Caco-2 (cell line): ENCODE measurements around the gene FAM169A. TPM values are rescaled to one million over a fixed set of nuclear protein-coding genes. Genes with fewer than 3 reads are reported as not detected.

Experiments used
- BruUV-seq: library from RNA; stranded (reverse); fragments of 400-500 nt; replicated peaks from 2 replicates; lab custom pipeline; 2021; lab: Mats Ljungman, UMichigan
- CTCF ChIA-PET: fragments of 300-600 bp; sonication (Branson Sonifier 250); formaldehyde crosslinking; loops from one replicate; lab custom pipeline; 2022; ENCODE audit warnings: antibody characterized with exemption; lab: Charles Lee
- POLR2A ChIA-PET: fragments of 300-600 bp; sonication (Branson Sonifier 250); formaldehyde crosslinking; loops from one replicate; lab custom pipeline; 2022; ENCODE audit warnings: antibody characterized with exemption; lab: Charles Lee
- DNase-seq, 2 experiments: peaks; one replicate each; pipeline versions ENCODE4 v3.0.0 to v3.0.0-alpha.2; 2020 to 2022
- H3K27me3 ChIP-seq: replicated peaks from 2 replicates; pipeline ENCODE4 v1.6.0; 2011; ENCODE audit warnings: low read length; ENCODE audit not compliant: control insufficient read depth, insufficient read depth
- H3K36me3 ChIP-seq: 2 replicates; pipeline ENCODE4 v1.5.1; 2011; ENCODE audit warnings: low read length; ENCODE audit not compliant: control insufficient read depth, insufficient read depth
- H3K4me1 ChIP-seq: fragments of 250-450 bp; sonication (Bioruptor Pico); 2 replicates; pipeline ENCODE4 v1.5.1; 2020; ENCODE audit warnings: mild to moderate bottlenecking
- H3K4me3 ChIP-seq: 2 replicates; pipeline ENCODE4 v1.5.1; 2011; ENCODE audit warnings: low read depth, mild to moderate bottlenecking, control low read depth, low read length
- H3K9me3 ChIP-seq: fragments of 250-450 bp; sonication (Bioruptor Pico); 2 replicates; pipeline ENCODE4 v1.5.1; 2020; ENCODE audit warnings: mild to moderate bottlenecking, moderate library complexity
- H3K27ac Mint-ChIP-seq: one replicate; pipeline ENCODE4 v1.8.0; 2022; ENCODE audit warnings: mixed read lengths; ENCODE audit not compliant: unreplicated experiment
- H3K27me3 Mint-ChIP-seq: one replicate; pipeline ENCODE4 v1.8.0; 2022; ENCODE audit warnings: mixed read lengths; ENCODE audit not compliant: insufficient read depth, unreplicated experiment
- H3K36me3 Mint-ChIP-seq: one replicate; pipeline ENCODE4 v1.8.0; 2022; ENCODE audit warnings: mild to moderate bottlenecking, mixed read lengths; ENCODE audit not compliant: insufficient read depth, unreplicated experiment
- H3K4me1 Mint-ChIP-seq: one replicate; pipeline ENCODE4 v1.8.0; 2022; ENCODE audit warnings: low read depth, mixed read lengths; ENCODE audit not compliant: unreplicated experiment
- H3K4me3 Mint-ChIP-seq: one replicate; pipeline ENCODE4 v1.8.0; 2022; ENCODE audit warnings: mild to moderate bottlenecking, moderate library complexity, mixed read lengths; ENCODE audit not compliant: unreplicated experiment
- H3K9me3 Mint-ChIP-seq: one replicate; pipeline ENCODE4 v1.8.0; 2022; ENCODE audit warnings: mixed read lengths; ENCODE audit not compliant: unreplicated experiment
- CTCF ChIP-seq, 2 experiments: fragments of 200-600 bp in 1 of 2; IDR thresholded peaks; 1 replicate in 1 of 2; 2 replicates in 1 of 2; pipeline versions ENCODE4 v1.5.1 to v1.8.0; 2011 to 2022; ENCODE audit warnings: antibody characterized with exemption in 1 of 2, control low read depth in 1 of 2, inconsistent platforms in 1 of 2, low read depth in 1 of 2, low read length in 1 of 2, mild to moderate bottlenecking in 1 of 2, moderate library complexity in 1 of 2; ENCODE audit not compliant: insufficient read depth in 1 of 2, severe bottlenecking in 1 of 2, unreplicated experiment in 1 of 2
- intact Hi-C: fragments of 100-400 bp; cut with micrococcal nuclease; formaldehyde crosslinking; loops from one replicate; pipeline ENCODE4 v1.10.0; 2022; ENCODE audit not compliant: unreplicated experiment
- total RNA-seq: library from RNA; stranded (reverse); gene quantifications from 2 replicates; pipeline ENCODE4 v1.2.3, GENCODE V29; 2022

The FAM169A gene
- total RNA-seq, 1 experiment from 2014 or later, result 14.4 TPM

GRCh38 chr5:74738406-74738805 is 127.8 kb downstream of the FAM169A start:
- no peak for TF ChIP-seq CTCF (IDR thresholded peaks at IDR 0.05; ENCODE audit: insufficient read depth in 1 of 2, low read depth in 1 of 2, low read length in 1 of 2, severe bottlenecking in 1 of 2, unreplicated experiment in 1 of 2)
- H3K4me3 Mint-ChIP-seq, result no peak overlapping the region
- intact Hi-C loops, result no loop called here
- Histone ChIP-seq H3K36me3 (peaks cover 4% of the 10 kb centered on the region; the same call in 1 of the 2 replicates), H3K27me3 (no peaks in the 10 kb centered on the region), H3K9me3 (no peaks in the 10 kb centered on the region), H3K4me1 (no peaks in the 10 kb centered on the region), H3K4me3 (no peak overlapping the region)
- DNase-seq, result no peak
- H3K4me1 Mint-ChIP-seq, result no peaks in the 10 kb centered on the region
- no peak overlapping the region for H3K27ac Mint-ChIP-seq
- no peaks in the 10 kb centered on the region for H3K27me3 Mint-ChIP-seq
- H3K36me3 Mint-ChIP-seq, result peaks cover 41% of the 10 kb centered on the region
- no TSS peak for BruUV-seq
- ChIA-PET POLR2A (no interaction called here), CTCF (no interaction called here)
- no peaks in the 10 kb centered on the region for H3K9me3 Mint-ChIP-seq

DNA sequence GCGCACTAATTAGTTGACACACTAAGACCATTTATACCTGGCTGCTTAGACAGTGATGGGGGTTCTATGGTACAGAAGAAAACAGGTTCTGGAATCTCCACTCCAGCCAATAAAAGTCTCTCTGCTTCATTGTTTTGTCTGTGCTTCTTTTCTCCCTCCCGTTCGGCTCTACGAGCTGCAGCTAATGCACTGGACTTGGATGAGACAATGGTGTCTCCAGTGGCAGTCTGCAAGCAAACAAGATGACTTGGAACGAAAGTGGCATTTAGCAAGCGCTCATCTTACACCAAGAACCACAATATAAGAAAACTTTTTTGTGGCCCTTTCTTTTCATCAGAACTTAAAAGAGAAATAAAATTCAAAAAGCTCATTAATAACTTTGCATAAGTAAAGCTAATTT is 129.4 kb downstream of the FAM169A start:
- no peaks in the 10 kb centered on the region for H3K4me1 ChIP-seq

More for the DNA sequence above, 129.4 kb downstream of the FAM169A start:
- Mint-ChIP-seq H3K27ac (no peak overlapping the region), H3K4me1 (no peaks in the 10 kb centered on the region), H3K4me3 (no peak overlapping the region), H3K36me3 (peaks cover 46% of the 10 kb centered on the region), H3K9me3 (no peaks in the 10 kb centered on the region), H3K27me3 (no peaks in the 10 kb centered on the region)
- H3K36me3 ChIP-seq, result peaks cover 4% of the 10 kb centered on the region; the same call in 1 of the 2 replicates
- no peak overlapping the region for H3K4me3 ChIP-seq
- no peak for TF ChIP-seq CTCF (IDR thresholded peaks at IDR 0.05; ENCODE audit: insufficient read depth in 1 of 2, low read depth in 1 of 2, low read length in 1 of 2, severe bottlenecking in 1 of 2, unreplicated experiment in 1 of 2)
- no peaks in the 10 kb centered on the region for H3K27me3 ChIP-seq
- POLR2A ChIA-PET, result no interaction called here
- BruUV-seq, result no TSS peak
- intact Hi-C loops, result no loop called here
- CTCF ChIA-PET, result no interaction called here
- DNase-seq, result no peak
- H3K9me3 ChIP-seq, result no peaks in the 10 kb centered on the region

Other genes with a start within 250 kb of the FAM169A start
- 92.7 and 106 TPM in 2 replicates for gene ENC1, start 225.7 kb downstream of the FAM169A start, total RNA-seq
- gene HEXB, start 181.2 kb downstream of the FAM169A start, total RNA-seq, result 217 and 230 TPM in 2 replicates
- 43.6 and 46.5 TPM in 2 replicates for gene GFM2, start 99.3 kb downstream of the FAM169A start, total RNA-seq
- 190 and 202 TPM in 2 replicates for gene NSA2, start 99.1 kb downstream of the FAM169A start, total RNA-seq
- gene GCNT4, start 186.2 kb upstream of the FAM169A start, total RNA-seq, result 2.5 and 3.0 TPM in 2 replicates